ENCODE data around the gene EPM2A. TPM values are rescaled to one million over a fixed set of nuclear protein-coding genes. Genes with fewer than 3 reads are reported as not detected.

The EPM2A gene
- total and polyA plus RNA-seq, 2 of the 4 experiments (the other 2 are of a cell fraction), result 2.1 to 4.5 TPM

DNA sequence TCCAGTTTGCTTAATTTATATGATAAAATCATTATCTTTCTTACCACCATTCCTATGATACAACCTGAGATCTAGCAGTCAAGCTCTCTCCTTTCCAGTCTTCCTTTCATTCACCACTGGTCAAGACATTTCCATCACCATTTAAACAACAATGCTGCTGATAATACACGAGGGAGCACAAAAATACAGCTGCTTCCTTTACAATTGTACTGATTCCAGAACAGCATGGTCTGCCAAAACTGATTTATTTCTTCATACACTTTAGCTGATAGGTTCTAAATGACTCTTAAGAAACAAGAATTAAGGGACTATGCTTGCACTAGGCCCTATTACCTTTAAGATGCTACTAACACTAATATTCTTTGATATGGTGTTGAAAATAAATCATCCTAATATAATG lies 65.0 kb downstream of the EPM2A start:
- peak overlapping the region; percentile 77; the same call in 1 of the 2 replicates for H3K18ac ChIP-seq (ENCODE audit: low read depth, low read length)
- H3K27me3 ChIP-seq (ENCODE audit: control insufficient read depth, insufficient read depth, low read length), result no peaks in the 10 kb centered on the region
- no peak overlapping the region for H4K5ac ChIP-seq (ENCODE audit: low read depth, low read length)
- intact Hi-C loops (cut with micrococcal nuclease) (no loop called here), dilution Hi-C loops (cut with HindIII; ENCODE audit: low sequenced_read_pairs, unreplicated experiment) (no loop called here), in situ Hi-C loops (cut with MboI; ENCODE audit: low sequenced_read_pairs) (no loop called here)
- CTCF ChIA-PET, result no interaction called here
- no peaks in the 10 kb centered on the region for H4K20me1 ChIP-seq (ENCODE audit: insufficient read depth, low read length)
- peak overlapping the region; percentile 62 for H2BK5ac ChIP-seq (ENCODE audit: low read depth, low read length, poor library complexity, severe bottlenecking)
- no peak overlapping the region for H3K4me3 ChIP-seq (ENCODE audit: insufficient read depth, low read depth, low read length)
- BruUV-seq (replicated peaks), result no TSS peak
- H2BK20ac ChIP-seq (ENCODE audit: low read depth, low read length), result peak overlapping the region; percentile 98
- no peaks in the 10 kb centered on the region for H3K9me3 ChIP-seq (ENCODE audit: control insufficient read depth, insufficient read depth, low read length)
- no peak overlapping the region for H2AFZ ChIP-seq (replicated peaks; ENCODE audit: low read length, poor library complexity)
- H4K91ac ChIP-seq (ENCODE audit: insufficient read depth, low read depth, low read length), result peak overlapping the region; percentile 70
- no peaks in the 10 kb centered on the region; a peak in 1 of 4 replicates for H3K79me1 ChIP-seq (ENCODE audit: low read depth in 1 of 2, low read length in 2 of 2)
- H2BK15ac ChIP-seq (ENCODE audit: low read depth, low read length), result peak overlapping the region; percentile 96; the same call in 2 of the 3 replicates
- H2AK9ac ChIP-seq (replicated peaks; ENCODE audit: low read depth, low read length, poor library complexity), result no peak overlapping the region
- peaks cover 2% of the 10 kb centered on the region; the same call in 1 of the 2 replicates for H3K9me1 ChIP-seq (ENCODE audit: insufficient read depth, low read length)
- no peaks in the 10 kb centered on the region for H3K36me3 ChIP-seq (ENCODE audit: control insufficient read depth, insufficient read depth, low read length)
- H2AK5ac ChIP-seq (ENCODE audit: low read depth, low read length), result peak overlapping the region; percentile 78
- peak overlapping the region; percentile 13 to 83; a peak in 2 of 4 replicates for H4K8ac ChIP-seq (ENCODE audit: low read depth in 2 of 2, low read length in 2 of 2)
- H3K23ac ChIP-seq (ENCODE audit: low read depth, low read length), result peak overlapping the region; percentile 89; the same call in 1 of the 2 replicates
- H2BK120ac ChIP-seq (ENCODE audit: low read depth, low read length), result peak overlapping the region; percentile 96
- H3K27ac ChIP-seq (ENCODE audit: insufficient read depth, low read length), result no peak overlapping the region
- no peak overlapping the region for H3K56ac ChIP-seq (ENCODE audit: extremely low read depth, insufficient read depth, low read length)
- TF ChIP-seq NFE2L2 (IDR thresholded peaks at IDR 0.05; ENCODE audit: low read depth, low read length) (no peak), RCOR1 (IDR thresholded peaks at IDR 0.05; ENCODE audit: insufficient replicate concordance, low read length) (no peak)
- no peak overlapping the region for H3K9ac ChIP-seq (ENCODE audit: low read depth, low read length)
- H3K4me2 ChIP-seq (ENCODE audit: low read depth, low read length), result no peak overlapping the region
- peak overlapping the region; percentile 96 for H3K14ac ChIP-seq (replicated peaks; ENCODE audit: low read depth, low read length)
- ATAC-seq (ENCODE audit: low read depth), result no peak
- WGBS, 2 experiments (ENCODE audit: extremely low coverage in 2 of 2, insufficient read length in 1 of 2), result no CpG with 5 or more reads among the region's 1 CpG
- DNase-seq, result no peak
- peak overlapping the region; percentile 92; the same call in 1 of the 2 replicates for H3K4ac ChIP-seq (ENCODE audit: low read depth, low read length)
- H3K4me1 ChIP-seq (ENCODE audit: control insufficient read depth, insufficient read depth, low read length), result no peaks in the 10 kb centered on the region
- POLR2A ChIA-PET (ENCODE audit: unreplicated experiment), result no interaction called here
